ENCODE results near the gene ORMDL1. TPM values are rescaled to one million over a fixed set of nuclear protein-coding genes. Genes with fewer than 3 reads are reported as not detected.

Gene ORMDL1
- total RNA-seq, 2 donors from 2014 or later: 94.0 to 95.0 TPM

DNA sequence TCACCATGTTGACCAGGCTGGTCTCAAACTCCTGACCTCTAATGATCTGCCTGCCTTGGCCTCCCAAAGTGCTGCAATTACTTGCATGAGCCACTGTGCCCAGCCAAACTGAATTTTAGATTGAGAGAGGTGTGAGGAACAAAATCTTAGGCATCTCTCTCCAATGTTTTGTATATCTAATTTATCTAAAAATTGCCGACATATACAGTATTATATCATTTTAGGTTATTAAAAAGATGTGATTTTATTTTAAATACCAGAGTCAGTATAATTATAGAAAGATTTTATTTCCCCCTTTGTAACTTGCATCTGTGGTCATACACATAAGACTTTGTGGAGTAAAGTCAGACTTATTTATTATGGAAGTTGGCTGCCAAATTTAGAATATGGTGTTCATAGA lies 10.2 kb upstream of the ORMDL1 start:
- Histone ChIP-seq H3K27ac (no peak overlapping the region), H3K27me3 (replicated peaks; ENCODE audit: insufficient read depth) (no peaks in the 10 kb centered on the region), H3K9me3 (no peaks in the 10 kb centered on the region), H3K4me3 (no peak overlapping the region), H3K36me3 (peaks cover 5% of the 10 kb centered on the region), H3K4me1 (ENCODE audit: control insufficient read depth in 1 of 2, low read depth in 2 of 2) (no peaks in the 10 kb centered on the region)
- DNase-seq (ENCODE audit: low spot score) (no peak), ATAC-seq (ENCODE audit: insufficient number of reproducible peaks, low FRiP score, low read depth) (no peak)
- TF ChIP-seq, protein P1, sequence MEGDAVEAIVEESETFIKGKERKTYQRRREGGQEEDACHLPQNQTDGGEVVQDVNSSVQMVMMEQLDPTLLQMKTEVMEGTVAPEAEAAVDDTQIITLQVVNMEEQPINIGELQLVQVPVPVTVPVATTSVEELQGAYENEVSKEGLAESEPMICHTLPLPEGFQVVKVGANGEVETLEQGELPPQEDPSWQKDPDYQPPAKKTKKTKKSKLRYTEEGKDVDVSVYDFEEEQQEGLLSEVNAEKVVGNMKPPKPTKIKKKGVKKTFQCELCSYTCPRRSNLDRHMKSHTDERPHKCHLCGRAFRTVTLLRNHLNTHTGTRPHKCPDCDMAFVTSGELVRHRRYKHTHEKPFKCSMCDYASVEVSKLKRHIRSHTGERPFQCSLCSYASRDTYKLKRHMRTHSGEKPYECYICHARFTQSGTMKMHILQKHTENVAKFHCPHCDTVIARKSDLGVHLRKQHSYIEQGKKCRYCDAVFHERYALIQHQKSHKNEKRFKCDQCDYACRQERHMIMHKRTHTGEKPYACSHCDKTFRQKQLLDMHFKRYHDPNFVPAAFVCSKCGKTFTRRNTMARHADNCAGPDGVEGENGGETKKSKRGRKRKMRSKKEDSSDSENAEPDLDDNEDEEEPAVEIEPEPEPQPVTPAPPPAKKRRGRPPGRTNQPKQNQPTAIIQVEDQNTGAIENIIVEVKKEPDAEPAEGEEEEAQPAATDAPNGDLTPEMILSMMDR (IDR thresholded peaks at IDR 0.05): no peak

DNA sequence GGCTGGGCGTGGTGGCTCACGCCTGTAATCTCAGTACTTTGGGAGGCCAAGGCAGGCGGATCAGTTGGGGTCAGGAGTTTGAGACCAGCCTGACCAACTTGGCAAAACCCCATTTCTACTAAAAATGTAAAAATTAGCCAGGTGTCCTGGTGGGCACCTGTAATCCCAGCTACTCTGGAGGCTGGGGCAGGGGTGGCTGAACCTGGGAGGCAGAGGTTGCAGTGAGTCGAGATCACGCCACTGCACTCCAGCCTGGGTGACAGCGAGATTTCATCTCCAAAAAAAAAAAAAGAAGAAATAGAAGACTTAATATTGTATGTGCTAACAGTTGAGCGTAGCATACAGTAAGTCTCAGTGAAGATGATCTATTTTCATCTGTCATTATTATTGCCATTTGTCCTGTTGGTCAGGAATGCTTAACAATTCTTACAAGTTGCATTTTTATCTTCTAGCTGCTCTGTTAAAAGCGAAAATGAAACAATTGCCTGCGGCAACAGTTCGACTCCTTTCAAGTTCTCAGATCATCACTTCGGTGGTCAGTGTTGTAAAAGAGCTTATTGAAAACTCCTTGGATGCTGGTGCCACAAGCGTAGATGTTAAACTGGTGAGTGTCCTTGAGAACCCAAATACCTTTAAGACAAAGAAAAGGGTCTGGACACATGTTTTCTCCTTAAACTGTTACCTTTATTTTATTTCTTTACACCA lies 7.4 kb upstream of the ORMDL1 start:
- Histone ChIP-seq H3K36me3 (peaks cover 5% of the 10 kb centered on the region), H3K4me1 (ENCODE audit: control insufficient read depth in 1 of 2, low read depth in 2 of 2) (no peaks in the 10 kb centered on the region), H3K9me3 (no peaks in the 10 kb centered on the region), H3K27me3 (replicated peaks; ENCODE audit: insufficient read depth) (no peaks in the 10 kb centered on the region), H3K27ac (no peak overlapping the region), H3K4me3 (no peak overlapping the region)
- ATAC-seq (ENCODE audit: insufficient number of reproducible peaks, low FRiP score, low read depth) (no peak), DNase-seq (ENCODE audit: low spot score) (no peak)
- TF ChIP-seq, protein P1 (IDR thresholded peaks at IDR 0.05): no peak

DNA sequence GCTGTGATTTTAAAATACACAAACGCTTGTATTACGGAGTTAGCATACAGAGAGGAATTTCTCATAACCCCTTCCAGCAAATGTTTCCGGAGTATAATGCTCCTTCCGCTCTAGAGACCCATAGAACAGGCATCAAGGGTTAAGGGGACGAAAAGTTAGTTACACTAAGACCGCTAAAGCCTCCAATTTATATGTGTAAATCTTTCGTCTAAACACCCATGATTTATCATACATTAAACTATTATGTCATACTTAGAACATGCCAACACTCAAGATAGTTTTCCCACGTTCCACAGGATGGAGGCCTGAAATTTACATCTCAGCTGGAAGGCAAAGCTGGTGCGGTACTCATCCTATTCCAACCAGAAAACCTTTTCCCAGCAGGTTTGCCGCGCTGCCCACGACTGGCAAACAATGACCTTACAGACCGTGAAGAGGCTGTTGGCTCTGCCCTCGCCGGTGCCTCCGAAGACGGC lies 650 bp downstream of the ORMDL1 start:
- ATAC-seq (ENCODE audit: insufficient number of reproducible peaks, low FRiP score, low read depth) (no peak), DNase-seq (ENCODE audit: low spot score) (no peak)
- TF ChIP-seq, protein P1 (IDR thresholded peaks at IDR 0.05): no peak
- peak overlapping the region; percentile 89 to 91 for H3K27ac ChIP-seq
- H3K4me1 ChIP-seq (ENCODE audit: control insufficient read depth in 1 of 2, low read depth in 2 of 2): peaks cover 26 to 47% of the 10 kb centered on the region in 2 donors
- H3K27me3 ChIP-seq (replicated peaks; ENCODE audit: insufficient read depth): no peaks in the 10 kb centered on the region
- H3K36me3 ChIP-seq: peaks cover 6% of the 10 kb centered on the region
- H3K4me3 ChIP-seq: peak overlapping the region; percentile 76
- H3K9me3 ChIP-seq: no peaks in the 10 kb centered on the region

DNA sequence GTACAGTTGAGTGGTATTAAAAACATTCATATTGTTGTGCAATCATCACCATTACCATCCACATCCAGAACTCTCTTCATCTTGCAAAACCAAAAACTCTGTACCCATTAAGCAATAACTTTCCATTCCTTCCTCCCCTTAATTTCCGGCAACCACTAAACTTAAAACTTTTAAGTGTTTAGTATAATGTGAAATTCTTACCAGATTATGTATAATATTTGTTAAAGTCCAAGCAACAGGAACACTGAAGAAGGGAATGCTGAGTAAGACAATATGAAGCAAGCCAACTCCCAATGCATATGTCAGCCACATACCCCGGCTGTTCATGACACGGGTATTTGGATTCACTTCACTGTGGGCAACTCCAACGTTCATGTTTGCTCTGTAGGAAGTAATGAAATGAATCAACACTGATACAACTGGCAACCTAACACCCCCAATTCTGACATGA lies 1.9 kb downstream of the ORMDL1 start:
- Histone ChIP-seq H3K27ac (peak overlapping the region in 1 of 2 donors; percentile 89), H3K9me3 (no peaks in the 10 kb centered on the region), H3K4me3 (peak overlapping the region; percentile 76), H3K27me3 (replicated peaks; ENCODE audit: insufficient read depth) (no peaks in the 10 kb centered on the region), H3K36me3 (peaks cover 6% of the 10 kb centered on the region), H3K4me1 (ENCODE audit: control insufficient read depth in 1 of 2, low read depth in 2 of 2) (peaks cover 26 to 47% of the 10 kb centered on the region in 2 donors)
- DNase-seq (ENCODE audit: low spot score): no peak
- TF ChIP-seq, protein P1 (IDR thresholded peaks at IDR 0.05): no peak
- ATAC-seq (ENCODE audit: insufficient number of reproducible peaks, low FRiP score, low read depth): no peak

DNA sequence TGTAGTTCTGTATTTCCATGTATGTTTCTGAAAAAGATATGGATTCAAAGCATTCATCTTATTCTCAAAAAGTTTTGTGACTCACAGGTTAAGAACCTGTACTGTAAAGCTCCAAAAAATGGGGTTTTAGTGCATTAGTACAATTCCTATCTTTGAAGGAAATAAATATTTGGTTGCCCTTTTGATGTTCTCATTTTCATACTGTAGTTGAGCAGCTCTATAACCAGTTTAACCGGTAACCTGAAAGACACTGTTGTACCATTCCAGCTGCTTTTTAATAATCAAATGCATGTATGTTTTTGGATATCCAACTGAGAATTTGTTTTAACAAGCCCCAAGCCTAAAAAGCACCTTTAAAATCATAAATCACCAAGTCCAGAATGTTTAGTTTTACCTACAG lies 11.9 kb downstream of the ORMDL1 start:
- H3K36me3 ChIP-seq: peaks cover 20% of the 10 kb centered on the region

More for the DNA sequence above, 11.9 kb downstream of the ORMDL1 start:
- Histone ChIP-seq H3K4me3 (no peak overlapping the region), H3K9me3 (no peaks in the 10 kb centered on the region), H3K27ac (no peak overlapping the region), H3K4me1 (ENCODE audit: control insufficient read depth in 1 of 2, low read depth in 2 of 2) (peaks cover 11 to 22% of the 10 kb centered on the region in 2 donors), H3K27me3 (replicated peaks; ENCODE audit: insufficient read depth) (no peaks in the 10 kb centered on the region)
- DNase-seq (ENCODE audit: low spot score): no peak
- TF ChIP-seq, protein P1 (IDR thresholded peaks at IDR 0.05): no peak
- no peak for ATAC-seq (ENCODE audit: insufficient number of reproducible peaks, low FRiP score, low read depth)
